Natural killer cell (primary cell): Measurements from ENCODE around the gene TNNI2. TPM values are rescaled to one million over a fixed set of nuclear protein-coding genes. Genes with fewer than 3 reads are reported as not detected.
A peak's percentile ranks its signal among the peaks of the same experiment; 100 is the strongest.

Experiments
- ATAC-seq, 3 donors: fragments of 150-1000 bp in 2 of 3; fragments of 200-7000 bp in 1 of 3; cut with Tn5 transposase; 1 replicate in 1 of 3; 2 replicates in 2 of 3; pipeline ENCODE4 v1.10.0; 2021; ENCODE audit warnings: mild to moderate bottlenecking in 2 of 3, moderate library complexity in 2 of 3
- DNase-seq, 2 donors: peaks; one replicate each; pipeline versions ENCODE4 v3.0.0 to v3.0.0-alpha.2; 2013 to 2021; ENCODE audit warnings: mixed read lengths in 1 of 2
- H3K27ac ChIP-seq: one replicate; pipeline ENCODE4 v1.5.1; 2013; ENCODE audit warnings: mild to moderate bottlenecking, low read length
- H3K27me3 ChIP-seq: one replicate; pipeline ENCODE4 v1.6.1; 2013; ENCODE audit warnings: low read length; ENCODE audit not compliant: control insufficient read depth, insufficient read depth
- H3K36me3 ChIP-seq: one replicate; pipeline ENCODE4 v1.6.1; 2013; ENCODE audit warnings: low read length; ENCODE audit not compliant: control insufficient read depth, insufficient read depth
- H3K4me1 ChIP-seq: one replicate; pipeline ENCODE4 v1.6.1; 2013; ENCODE audit warnings: low read length; ENCODE audit not compliant: control insufficient read depth, insufficient read depth
- H3K4me3 ChIP-seq: one replicate; pipeline ENCODE4 v1.5.1; 2013; ENCODE audit warnings: low read length
- H3K9me3 ChIP-seq: one replicate; pipeline ENCODE4 v1.6.1; 2013; ENCODE audit warnings: low read length; ENCODE audit not compliant: control insufficient read depth, insufficient read depth
- H3K27ac Mint-ChIP-seq, 2 donors: one replicate each; pipeline ENCODE4 v1.8.0; 2022; ENCODE audit warnings: mild to moderate bottlenecking in 2 of 2, mixed read lengths in 2 of 2, moderate library complexity in 1 of 2
- H3K27me3 Mint-ChIP-seq, 2 donors: one replicate each; pipeline ENCODE4 v1.8.0; 2022; ENCODE audit warnings: low read depth in 2 of 2, mixed read lengths in 2 of 2
- H3K36me3 Mint-ChIP-seq: one replicate; pipeline ENCODE4 v1.8.0; 2022; ENCODE audit warnings: mixed read lengths
- H3K4me1 Mint-ChIP-seq, 2 donors: one replicate each; pipeline ENCODE4 v1.8.0; 2022; ENCODE audit warnings: mixed read lengths in 2 of 2
- H3K4me3 Mint-ChIP-seq: one replicate; pipeline ENCODE4 v1.8.0; 2022; ENCODE audit warnings: mild to moderate bottlenecking, moderate library complexity, mixed read lengths
- H3K9me3 Mint-ChIP-seq, 2 donors: one replicate each; pipeline ENCODE4 v1.8.0; 2022; ENCODE audit warnings: mixed read lengths in 2 of 2
- CTCF ChIP-seq: fragments of 200-600 bp; IDR thresholded peaks from one replicate; pipeline ENCODE4 v1.8.0; 2022; ENCODE audit warnings: antibody characterized with exemption
- WGBS: methylation state at CpG from one replicate; pipeline ENCODE4 v1.1.7; 2013; ENCODE audit warnings: missing lambda C conversion rate; ENCODE audit not compliant: insufficient coverage; 5-methylcytosine and 5-hydroxymethylcytosine counted together
- intact Hi-C: fragments of 100-400 bp; cut with micrococcal nuclease; formaldehyde crosslinking; loops from one replicate; pipeline ENCODE4 v1.14.2; 2022
- total RNA-seq, 4 donors: library from RNA; stranded (reverse); fragments of 120-200 nt in 1 of 4; gene quantifications; one replicate each; pipeline versions ENCODE4 v1.2.3 to v1.2.4, GENCODE V29; 2013 to 2022

TNNI2 gene
- 1 to 10 TPM; 1.2 to 5.4 (median 3.6) TPM for total RNA-seq
- total RNA-seq (2013), result 5.1 TPM

- Mint-ChIP-seq H3K36me3 (no peaks in the 10 kb centered on the region), H3K27ac (peak within 1 kb of the TSS in 1 of 2 donors; percentile 75), H3K9me3 (no peaks in the 10 kb centered on the region), H3K4me3 (peak within 1 kb of the TSS; percentile 35), H3K4me1 (peaks cover 7 to 29% of the 10 kb centered on the region in 2 donors), H3K27me3 (peaks cover 0 to 3% of the 10 kb centered on the region in 2 donors)
- peaks cover 60% of the 10 kb centered on the region for H3K4me1 ChIP-seq
- H3K27ac ChIP-seq, result peak within 1 kb of the TSS; percentile 47
- H3K36me3 ChIP-seq, result no peaks in the 10 kb centered on the region
- no peak for ATAC-seq
- TF ChIP-seq CTCF, result no peak
- no peak for DNase-seq
- WGBS, result 93% methylated on average over 32 of the region's 32 CpGs
- H3K4me3 ChIP-seq, result no peak within 1 kb of the TSS
- no peaks in the 10 kb centered on the region for H3K27me3 ChIP-seq
- intact Hi-C loops, result no loop called here
- no peaks in the 10 kb centered on the region for H3K9me3 ChIP-seq
These were observed at the start of gene TNNI2 for GRCh38 chr11:1838426-1839144. TSS of gene TNNI2 (plus strand) at chr11:1838981. CDS start at chr11:1839697, 716 bp downstream.

- Mint-ChIP-seq H3K27ac (peak overlapping the region in 1 of 2 donors; percentile 89), H3K4me1 (peaks cover 5 to 10% of the 10 kb centered on the region in 2 donors), H3K27me3 (peaks cover 0 to 9% of the 10 kb centered on the region in 2 donors), H3K36me3 (peaks cover 10% of the 10 kb centered on the region), H3K4me3 (no peak overlapping the region), H3K9me3 (no peaks in the 10 kb centered on the region)
- WGBS, result 95% methylated on average over 6 of the region's 6 CpGs
- H3K36me3 ChIP-seq, result no peaks in the 10 kb centered on the region
- H3K4me1 ChIP-seq, result peaks cover 9% of the 10 kb centered on the region
- no peak overlapping the region for H3K27ac ChIP-seq
- no peak for TF ChIP-seq CTCF
- no peak overlapping the region for H3K4me3 ChIP-seq
- no peak for ATAC-seq
- intact Hi-C loops, result no loop called here
- H3K9me3 ChIP-seq, result peaks cover 4% of the 10 kb centered on the region
- DNase-seq, result no peak
- no peaks in the 10 kb centered on the region for H3K27me3 ChIP-seq
These were observed 46.9 kb upstream of the TNNI2 start for GRCh38 chr11:1791912-1792311.

GRCh38 chr11:1792461-1792860, 46.3 kb upstream of the TNNI2 start:
- intact Hi-C loops, result no loop called here
- Mint-ChIP-seq H3K27me3 (peaks cover 0 to 10% of the 10 kb centered on the region in 2 donors), H3K36me3 (peaks cover 10% of the 10 kb centered on the region), H3K9me3 (no peaks in the 10 kb centered on the region), H3K4me1 (peaks cover 5 to 10% of the 10 kb centered on the region in 2 donors), H3K27ac (peak overlapping the region; percentile 74 to 89), H3K4me3 (peak overlapping the region; percentile 86)
- peak in 1 of 2 donors; percentile 33 for DNase-seq
- ATAC-seq, result peak; percentile 54 to 76 (median 63)
- Histone ChIP-seq H3K4me1 (peaks cover 9% of the 10 kb centered on the region), H3K9me3 (peaks cover 4% of the 10 kb centered on the region), H3K36me3 (no peaks in the 10 kb centered on the region), H3K4me3 (no peak overlapping the region), H3K27me3 (no peaks in the 10 kb centered on the region), H3K27ac (no peak overlapping the region)
- no peak for TF ChIP-seq CTCF
- WGBS, result 47% methylated on average over 12 of the region's 12 CpGs
